Hepatocyte (in vitro differentiated cells): Measurements from ENCODE around the gene RNU5D-1.

Experiments used
- EZH2phosphoT487 ChIP-seq: fragments of 200-600 bp; sonication (generic); IDR thresholded peaks from one replicate; pipeline ENCODE4 v1.6.1; 2018; ENCODE audit warnings: antibody characterized with exemption, mild to moderate bottlenecking, low read depth, moderate library complexity; ENCODE audit not compliant: unreplicated experiment, severe bottlenecking
- TF ChIP-seq, protein P1 (sequence below): fragments of 200-600 bp; sonication (generic); IDR thresholded peaks from 2 replicates; pipeline ENCODE4 v1.5.1; 2016; ENCODE audit warnings: antibody characterized with exemption, mild to moderate bottlenecking; ENCODE audit not compliant: poor library complexity

DNA sequence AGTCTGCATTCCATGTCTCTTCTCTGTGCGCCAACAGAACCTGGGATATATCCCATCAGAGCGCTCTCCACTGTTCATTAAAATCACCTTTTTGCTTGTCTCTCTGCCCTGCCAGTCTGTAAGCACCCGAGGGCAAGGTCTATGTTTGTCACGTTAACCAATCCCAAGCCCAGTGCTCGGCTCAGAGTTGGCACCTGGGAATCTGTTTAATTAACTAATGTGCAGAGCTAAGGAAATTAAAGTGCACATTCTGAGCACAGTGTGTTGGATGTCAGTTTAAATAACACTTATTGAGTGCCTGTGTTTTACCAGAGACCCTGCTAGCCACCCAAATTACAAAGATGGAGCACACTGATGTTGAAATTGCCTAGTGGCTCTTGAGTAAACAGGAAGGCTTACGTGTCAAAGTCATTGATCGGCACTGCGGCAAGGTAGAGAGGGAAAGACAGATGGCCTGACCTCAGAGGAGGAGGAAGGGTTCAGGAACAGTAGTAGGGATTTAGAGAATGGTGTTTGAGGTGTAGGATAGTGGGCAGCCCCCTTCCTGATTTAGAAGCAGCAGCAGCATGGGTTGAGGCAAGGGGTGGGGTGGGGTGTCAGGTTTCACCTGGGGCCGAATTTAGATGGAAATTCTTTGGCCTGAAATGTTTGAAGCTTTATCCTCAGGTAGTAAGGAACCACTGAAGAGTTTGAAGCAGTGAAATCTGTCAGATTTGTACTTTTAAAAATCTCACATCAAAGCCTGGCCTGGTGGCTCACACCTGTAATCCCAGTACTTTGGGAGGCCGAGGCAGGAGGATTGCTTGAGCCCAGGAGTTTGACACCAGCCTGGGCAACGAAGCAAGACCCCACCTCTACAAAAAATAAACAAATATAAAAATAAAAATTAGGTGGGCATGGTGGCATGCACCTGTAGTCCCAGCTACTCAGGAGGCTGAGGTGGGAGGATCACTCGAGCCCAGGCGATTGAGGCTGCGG is 48.8 kb downstream of the RNU5D-1 start:
- TF ChIP-seq, protein P1, sequence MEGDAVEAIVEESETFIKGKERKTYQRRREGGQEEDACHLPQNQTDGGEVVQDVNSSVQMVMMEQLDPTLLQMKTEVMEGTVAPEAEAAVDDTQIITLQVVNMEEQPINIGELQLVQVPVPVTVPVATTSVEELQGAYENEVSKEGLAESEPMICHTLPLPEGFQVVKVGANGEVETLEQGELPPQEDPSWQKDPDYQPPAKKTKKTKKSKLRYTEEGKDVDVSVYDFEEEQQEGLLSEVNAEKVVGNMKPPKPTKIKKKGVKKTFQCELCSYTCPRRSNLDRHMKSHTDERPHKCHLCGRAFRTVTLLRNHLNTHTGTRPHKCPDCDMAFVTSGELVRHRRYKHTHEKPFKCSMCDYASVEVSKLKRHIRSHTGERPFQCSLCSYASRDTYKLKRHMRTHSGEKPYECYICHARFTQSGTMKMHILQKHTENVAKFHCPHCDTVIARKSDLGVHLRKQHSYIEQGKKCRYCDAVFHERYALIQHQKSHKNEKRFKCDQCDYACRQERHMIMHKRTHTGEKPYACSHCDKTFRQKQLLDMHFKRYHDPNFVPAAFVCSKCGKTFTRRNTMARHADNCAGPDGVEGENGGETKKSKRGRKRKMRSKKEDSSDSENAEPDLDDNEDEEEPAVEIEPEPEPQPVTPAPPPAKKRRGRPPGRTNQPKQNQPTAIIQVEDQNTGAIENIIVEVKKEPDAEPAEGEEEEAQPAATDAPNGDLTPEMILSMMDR, result no peak
- no peak for TF ChIP-seq EZH2phosphoT487
